Measurements from ENCODE around the gene FCGBP.
"Not testable (repeated sequence)": the region's sequence is repeated elsewhere in the genome, so short reads cannot be mapped to it uniquely, and the experiment has no call there.

FCGBP gene

GRCh38 chr19:39917561-39918182, 16.8 kb downstream of the FCGBP start:
- no peak for DNase-seq (ENCODE audit: low read depth in 2 of 2)

- no peak for DNase-seq (ENCODE audit: low read depth in 2 of 2)
Measured at GRCh38 chr19:39916851-39917396, 17.5 kb downstream of the FCGBP start.

- DNase-seq (ENCODE audit: low read depth in 2 of 2), result no peak
Measured at GRCh38 chr19:39916236-39916635, 18.2 kb downstream of the FCGBP start.

DNA sequence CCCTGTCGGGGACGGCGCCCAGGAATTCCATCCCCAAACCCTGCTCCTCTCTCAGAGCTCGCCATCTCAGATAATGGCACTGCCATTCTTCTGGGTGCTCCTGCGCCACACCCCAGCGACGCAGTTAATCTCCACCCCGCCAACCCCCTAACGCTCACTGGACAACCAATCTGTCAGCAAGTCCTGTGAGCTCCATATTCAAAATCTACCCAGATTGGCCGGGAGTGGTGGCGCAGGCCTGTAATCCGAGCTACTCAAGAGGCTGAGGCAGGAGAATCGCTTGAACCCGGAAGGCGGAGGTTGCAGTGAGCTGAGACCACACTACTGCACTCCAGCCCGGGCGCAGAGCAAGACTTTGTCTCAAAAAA, 18.6 kb downstream of the FCGBP start:
- DNase-seq (ENCODE audit: low read depth in 2 of 2), result no peak

DNA sequence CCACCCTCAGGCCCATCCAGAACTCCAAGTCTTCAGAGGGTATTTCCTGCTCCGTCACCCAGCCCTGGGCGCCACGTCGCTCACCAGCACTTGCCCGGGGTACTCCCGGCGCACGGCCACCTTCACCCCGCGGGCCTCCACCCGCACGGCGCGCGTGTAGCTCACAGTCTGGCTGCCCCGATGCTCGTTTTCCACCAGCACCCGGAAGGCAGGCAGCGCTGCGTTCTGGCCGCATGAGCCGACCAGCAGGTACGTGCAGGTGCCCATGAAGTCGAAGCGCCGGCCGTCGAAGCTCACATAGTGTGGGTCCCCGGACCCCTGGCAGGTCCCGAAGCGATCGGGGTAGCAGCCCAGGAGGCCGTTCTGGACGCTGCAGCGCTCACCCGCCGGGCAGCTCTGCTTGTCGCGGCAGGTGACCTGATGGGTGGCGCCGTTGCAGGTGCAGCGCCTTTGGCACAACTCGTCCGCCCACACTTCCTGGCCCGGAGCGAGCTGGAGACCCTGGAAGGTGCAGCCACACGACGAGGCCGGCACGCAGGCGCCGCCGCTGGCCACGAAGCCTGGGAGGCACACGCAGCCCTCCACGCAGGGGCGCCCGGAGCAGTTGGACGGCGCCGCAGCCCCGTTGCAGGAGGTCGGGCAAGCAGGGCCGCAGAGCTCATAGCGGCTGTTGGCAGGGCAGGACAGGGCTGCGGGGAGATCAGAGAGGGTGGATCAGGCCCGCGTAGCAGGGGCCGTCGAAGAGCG, 19.2 kb downstream of the FCGBP start:
- no peak for DNase-seq (ENCODE audit: low read depth in 2 of 2)

DNA sequence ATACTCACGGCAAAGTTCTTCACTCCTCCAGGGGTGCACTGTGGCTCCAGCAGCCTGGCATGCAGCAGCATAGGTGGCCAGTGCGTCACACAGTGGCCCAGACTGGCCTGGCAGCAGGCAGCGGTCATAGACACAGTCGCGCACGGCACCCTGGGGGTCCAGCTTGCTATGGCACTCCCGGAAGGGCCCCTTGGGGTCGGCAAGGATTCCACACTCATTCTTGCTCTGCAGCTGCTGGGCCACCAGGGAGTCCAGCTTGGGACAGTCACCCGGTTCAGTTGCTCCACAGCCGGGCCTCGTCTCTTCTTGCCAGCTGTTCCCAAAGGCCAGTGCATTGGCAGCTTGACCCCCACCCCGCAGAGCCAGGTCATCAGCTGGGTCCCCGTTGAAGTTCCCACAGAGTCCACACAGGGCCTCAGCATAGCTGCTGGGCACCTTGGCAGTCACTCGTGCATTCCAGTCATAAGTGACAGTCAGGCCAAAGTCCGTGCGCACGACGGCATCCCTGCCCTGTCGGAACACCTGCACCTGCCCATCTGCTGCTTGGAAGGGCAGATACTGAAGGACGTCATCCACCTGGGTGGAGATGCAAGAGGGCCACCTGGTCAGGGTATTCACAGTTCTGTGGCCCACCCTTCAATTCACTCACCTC, 20.6 kb downstream of the FCGBP start:
- no peak for DNase-seq (ENCODE audit: low read depth in 2 of 2)

- no peak for DNase-seq (ENCODE audit: low read depth in 2 of 2)
Measured at GRCh38 chr19:39908803-39909202, 25.6 kb downstream of the FCGBP start.

GRCh38 chr19:39906820-39907611, 27.4 kb downstream of the FCGBP start:
- DNase-seq (ENCODE audit: low read depth in 2 of 2), result no peak

DNA sequence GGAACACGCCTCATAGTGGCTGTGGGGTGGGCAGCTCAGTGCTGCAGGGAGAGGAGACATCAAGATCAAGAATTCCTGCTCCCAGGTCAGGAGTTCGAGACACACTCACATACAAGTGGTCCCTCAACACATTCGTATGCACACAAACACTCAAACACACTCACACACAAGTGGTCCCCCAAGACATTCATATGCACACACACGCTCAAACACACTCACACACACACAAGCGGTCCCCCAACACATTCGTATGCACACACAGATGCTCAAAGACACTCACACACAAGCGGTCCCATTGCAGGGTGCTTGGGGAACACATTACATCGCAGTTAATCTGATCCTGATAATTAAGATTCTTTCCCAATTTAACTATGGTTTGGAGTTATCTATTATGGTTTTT, 28.2 kb downstream of the FCGBP start:
- DNase-seq (ENCODE audit: low read depth in 2 of 2), result no peak

GRCh38 chr19:39903486-39904091, 30.8 kb downstream of the FCGBP start:
- not testable (repeated sequence) for DNase-seq (ENCODE audit: low read depth in 2 of 2)

- not testable (repeated sequence) for DNase-seq (ENCODE audit: low read depth in 2 of 2)
Measured at GRCh38 chr19:39902326-39902725, 32.1 kb downstream of the FCGBP start.

DNA sequence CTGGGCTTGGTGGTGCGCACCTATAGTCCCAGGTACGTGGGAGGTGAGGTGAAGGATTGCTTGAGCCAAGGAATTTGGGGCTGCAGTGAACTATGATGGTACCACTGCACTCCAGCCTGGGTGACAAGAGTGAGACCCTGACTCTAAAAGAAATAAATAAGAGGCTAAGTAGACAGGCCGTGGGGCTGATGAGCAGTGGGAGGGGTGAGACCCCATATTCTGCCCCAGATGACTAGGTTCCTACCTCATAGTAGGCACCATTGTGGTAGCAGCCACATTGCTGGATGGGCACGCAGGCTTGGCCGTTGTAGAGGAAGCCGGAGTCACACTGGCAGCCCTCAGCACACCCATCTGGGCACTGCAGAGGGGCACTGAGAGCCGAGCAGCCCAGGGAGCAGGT, 32.8 kb downstream of the FCGBP start:
- not testable (repeated sequence) for DNase-seq (ENCODE audit: low read depth in 2 of 2)

DNA sequence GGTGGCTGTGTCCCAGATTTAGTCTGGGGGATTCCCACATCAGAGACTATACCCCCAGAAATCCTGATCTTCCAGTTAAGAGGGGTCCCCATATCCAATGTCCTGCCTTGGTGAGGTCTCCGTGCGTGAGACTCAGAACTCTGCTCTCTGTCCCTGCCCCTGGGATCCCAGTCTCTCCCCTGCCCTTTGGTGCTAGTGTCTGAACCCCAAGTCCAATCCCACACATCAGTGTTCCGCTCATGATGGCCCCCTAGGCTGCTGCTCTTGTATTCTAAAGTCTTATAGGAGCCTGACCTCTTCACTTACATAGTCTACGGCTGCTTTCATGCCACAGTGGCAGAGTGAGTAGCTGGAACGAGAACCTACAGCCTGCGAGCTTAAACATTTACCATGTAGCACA, 35.6 kb downstream of the FCGBP start:
- not testable (repeated sequence) for DNase-seq (ENCODE audit: low read depth in 2 of 2)

- DNase-seq (ENCODE audit: low read depth in 2 of 2), result not testable (repeated sequence)
Measured at GRCh38 chr19:39897511-39898245, 36.8 kb downstream of the FCGBP start.

DNA sequence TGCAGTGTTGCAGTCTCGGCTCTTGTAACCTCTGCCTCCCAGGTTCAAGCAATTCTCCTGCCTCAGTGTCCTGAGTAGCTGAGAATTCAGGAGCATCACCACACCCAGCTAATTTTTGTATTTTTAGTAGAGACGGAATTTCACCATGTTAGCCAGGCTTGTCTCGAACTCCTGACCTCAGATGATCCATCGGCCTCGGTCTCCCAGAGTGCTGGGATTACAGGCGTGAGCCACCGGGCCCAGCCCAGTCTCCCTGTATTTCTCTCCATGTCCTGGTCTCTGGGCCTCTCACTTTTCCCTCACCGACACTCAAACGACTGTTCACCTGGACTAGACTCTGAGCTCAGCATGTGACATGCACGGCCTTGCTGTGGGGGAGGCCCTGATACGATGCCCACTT, 39.3 kb downstream of the FCGBP start:
- DNase-seq (ENCODE audit: low read depth in 2 of 2), result not testable (repeated sequence)

DNA sequence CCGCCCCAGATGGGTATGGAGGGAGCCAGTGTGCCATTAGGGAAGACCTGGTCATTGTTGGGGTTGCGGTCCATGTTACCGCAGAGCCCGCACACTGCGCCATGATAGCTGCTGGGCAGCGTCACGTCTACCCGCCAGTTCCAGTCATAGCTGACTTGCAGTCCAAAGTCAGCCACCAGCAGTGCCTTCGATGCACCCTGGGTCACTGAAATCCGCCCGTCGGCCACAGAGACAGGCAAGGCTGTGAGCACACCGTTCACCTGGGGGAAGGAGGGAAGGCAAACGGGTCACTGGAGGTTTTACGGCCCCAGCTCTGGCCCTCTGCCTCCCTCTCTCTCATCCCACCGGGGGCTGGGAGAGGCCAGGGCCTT, 40.2 kb downstream of the FCGBP start:
- not testable (repeated sequence) for DNase-seq (ENCODE audit: low read depth in 2 of 2)

DNA sequence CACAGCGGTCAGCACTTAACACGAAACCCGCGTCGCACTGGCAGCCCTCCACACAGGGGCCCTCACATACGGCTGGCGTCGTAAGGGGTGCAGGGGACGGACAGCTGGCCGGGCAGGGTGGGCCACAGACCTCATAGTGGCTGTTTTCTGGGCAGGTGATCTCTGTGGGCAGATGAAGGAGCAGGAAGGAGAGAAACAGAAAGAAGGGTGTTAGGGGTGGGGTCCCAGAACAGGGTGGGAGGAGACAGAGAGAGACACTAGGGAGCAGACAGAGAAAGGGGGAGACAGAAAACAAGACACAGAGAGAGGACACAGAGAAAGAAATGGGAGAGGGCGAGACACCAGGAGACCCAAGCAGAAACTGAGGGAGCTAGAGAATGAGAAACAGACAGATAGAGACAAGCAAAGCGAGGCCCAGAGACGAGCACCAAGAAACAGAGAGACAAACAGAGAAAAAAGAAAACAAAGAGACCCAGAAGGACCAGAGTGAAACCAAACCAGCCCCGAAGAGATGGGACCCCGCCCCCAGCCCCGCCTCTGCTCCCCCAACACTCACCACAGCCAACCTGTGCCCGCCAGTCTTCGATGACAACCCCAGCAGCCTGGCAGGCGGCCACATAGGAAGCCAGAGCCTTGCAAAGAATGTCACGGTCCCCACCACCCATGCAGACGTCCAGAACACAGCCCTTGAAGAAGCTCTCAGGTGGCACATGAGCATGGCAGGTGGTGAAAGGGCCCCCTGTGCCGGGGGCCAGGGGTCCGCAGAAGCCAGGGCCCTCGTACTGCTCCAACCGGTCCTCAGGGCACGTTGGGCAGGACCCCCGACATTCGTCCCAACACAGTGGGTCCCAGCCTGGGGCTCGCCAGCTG, 40.8 kb downstream of the FCGBP start:
- DNase-seq (ENCODE audit: low read depth in 2 of 2), result peak in 1 of 2 donors; percentile 54

DNA sequence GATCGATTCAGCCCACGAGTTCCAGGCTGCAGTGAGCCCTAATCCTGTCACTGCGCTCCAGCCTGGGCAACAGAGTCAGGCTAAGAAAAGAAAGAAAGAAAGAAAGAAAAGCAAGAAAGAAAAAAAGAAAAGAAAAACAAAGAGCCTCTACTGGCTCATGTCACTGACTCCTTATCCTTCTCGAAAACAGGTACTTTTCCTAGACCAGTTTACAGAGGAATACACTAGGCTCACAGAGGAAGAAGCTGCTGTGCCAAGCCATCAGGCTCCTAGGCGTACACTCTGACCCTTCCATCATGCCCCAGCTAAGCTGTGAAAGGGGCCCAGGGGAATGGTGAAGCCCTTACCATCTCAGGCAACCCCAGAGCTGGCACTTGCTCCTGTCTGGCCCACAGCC, 41.9 kb downstream of the FCGBP start:
- DNase-seq (ENCODE audit: low read depth in 2 of 2), result not testable (repeated sequence)

GRCh38 chr19:39891660-39892505, 42.6 kb downstream of the FCGBP start:
- not testable (repeated sequence) for DNase-seq (ENCODE audit: low read depth in 2 of 2)
